ENCODE data around the gene YES1. TPM values are rescaled to one million over a fixed set of nuclear protein-coding genes. Genes with fewer than 3 reads are reported as not detected.
A peak's percentile ranks its signal among the peaks of the same experiment; 100 is the strongest.

Gene YES1
- total and polyA plus RNA-seq, 2 of the 13 experiments (the other 11 are each of a cell fraction or from before 2014, with no cell fraction given) = 17.2 to 70.8 TPM

DNA sequence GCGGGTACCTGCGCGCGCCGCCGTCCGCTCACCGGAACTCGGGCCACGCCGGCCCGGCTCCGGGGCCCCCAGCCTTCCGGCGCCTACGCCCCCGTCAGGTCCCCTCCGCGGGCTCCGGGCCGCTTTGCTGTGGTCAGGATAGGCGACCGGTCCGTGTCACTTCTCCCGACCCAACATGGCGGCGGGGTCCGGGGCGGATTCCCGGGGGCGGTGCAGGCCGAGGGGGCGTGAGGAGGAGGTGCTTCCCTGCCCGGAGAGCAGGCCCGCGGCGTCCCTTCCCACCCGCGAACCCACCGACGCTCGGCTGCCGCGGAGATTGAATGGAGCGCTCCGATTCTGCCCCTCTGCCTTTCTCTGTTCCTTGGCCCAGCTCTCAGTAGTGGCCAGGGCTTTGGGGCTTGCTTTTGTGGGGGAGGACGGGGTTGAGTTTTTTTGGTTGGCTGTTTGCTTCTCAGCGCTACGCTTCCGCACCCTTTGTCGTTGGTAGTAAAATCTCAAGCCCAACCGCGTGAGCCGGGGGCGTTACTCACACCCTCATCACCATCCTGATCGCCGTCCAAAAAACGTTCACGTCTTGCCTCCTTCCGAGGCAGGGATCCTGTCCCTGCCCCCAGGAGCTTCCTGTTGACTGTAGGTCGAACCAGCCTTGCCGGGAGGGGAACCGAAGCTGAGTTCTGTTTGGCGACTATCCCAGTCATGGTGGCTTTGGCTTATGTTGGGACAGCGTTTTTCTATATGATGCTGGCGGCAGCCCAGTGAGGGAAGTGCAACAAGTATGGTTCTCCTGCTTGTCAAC is 532 bp upstream of the YES1 start (continued):
- TF ChIP-seq, protein P1, sequence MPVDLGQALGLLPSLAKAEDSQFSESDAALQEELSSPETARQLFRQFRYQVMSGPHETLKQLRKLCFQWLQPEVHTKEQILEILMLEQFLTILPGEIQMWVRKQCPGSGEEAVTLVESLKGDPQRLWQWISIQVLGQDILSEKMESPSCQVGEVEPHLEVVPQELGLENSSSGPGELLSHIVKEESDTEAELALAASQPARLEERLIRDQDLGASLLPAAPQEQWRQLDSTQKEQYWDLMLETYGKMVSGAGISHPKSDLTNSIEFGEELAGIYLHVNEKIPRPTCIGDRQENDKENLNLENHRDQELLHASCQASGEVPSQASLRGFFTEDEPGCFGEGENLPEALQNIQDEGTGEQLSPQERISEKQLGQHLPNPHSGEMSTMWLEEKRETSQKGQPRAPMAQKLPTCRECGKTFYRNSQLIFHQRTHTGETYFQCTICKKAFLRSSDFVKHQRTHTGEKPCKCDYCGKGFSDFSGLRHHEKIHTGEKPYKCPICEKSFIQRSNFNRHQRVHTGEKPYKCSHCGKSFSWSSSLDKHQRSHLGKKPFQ (CRISPR knock-in tag; IDR thresholded peaks at IDR 0.05; ENCODE audit: insufficient replicate concordance) = peak; percentile 21
- no peak for TF ChIP-seq MZF1 (CRISPR knock-in tag; IDR thresholded peaks at IDR 0.05; ENCODE audit: borderline replicate concordance)
- no peak for TF ChIP-seq POLR2AphosphoS2 (IDR thresholded peaks at IDR 0.05; ENCODE audit: low read depth, low read length)
- no peak; the same call in 1 of the 2 replicates for TF ChIP-seq ZNF337 (CRISPR knock-in tag; IDR thresholded peaks at IDR 0.05; ENCODE audit: borderline replicate concordance, low read depth)
- TF ChIP-seq, protein P2, sequence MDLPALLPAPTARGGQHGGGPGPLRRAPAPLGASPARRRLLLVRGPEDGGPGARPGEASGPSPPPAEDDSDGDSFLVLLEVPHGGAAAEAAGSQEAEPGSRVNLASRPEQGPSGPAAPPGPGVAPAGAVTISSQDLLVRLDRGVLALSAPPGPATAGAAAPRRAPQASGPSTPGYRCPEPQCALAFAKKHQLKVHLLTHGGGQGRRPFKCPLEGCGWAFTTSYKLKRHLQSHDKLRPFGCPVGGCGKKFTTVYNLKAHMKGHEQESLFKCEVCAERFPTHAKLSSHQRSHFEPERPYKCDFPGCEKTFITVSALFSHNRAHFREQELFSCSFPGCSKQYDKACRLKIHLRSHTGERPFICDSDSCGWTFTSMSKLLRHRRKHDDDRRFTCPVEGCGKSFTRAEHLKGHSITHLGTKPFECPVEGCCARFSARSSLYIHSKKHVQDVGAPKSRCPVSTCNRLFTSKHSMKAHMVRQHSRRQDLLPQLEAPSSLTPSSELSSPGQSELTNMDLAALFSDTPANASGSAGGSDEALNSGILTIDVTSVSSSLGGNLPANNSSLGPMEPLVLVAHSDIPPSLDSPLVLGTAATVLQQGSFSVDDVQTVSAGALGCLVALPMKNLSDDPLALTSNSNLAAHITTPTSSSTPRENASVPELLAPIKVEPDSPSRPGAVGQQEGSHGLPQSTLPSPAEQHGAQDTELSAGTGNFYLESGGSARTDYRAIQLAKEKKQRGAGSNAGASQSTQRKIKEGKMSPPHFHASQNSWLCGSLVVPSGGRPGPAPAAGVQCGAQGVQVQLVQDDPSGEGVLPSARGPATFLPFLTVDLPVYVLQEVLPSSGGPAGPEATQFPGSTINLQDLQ (CRISPR knock-in tag; IDR thresholded peaks at IDR 0.05) = no peak
- TF ChIP-seq, protein P3, sequence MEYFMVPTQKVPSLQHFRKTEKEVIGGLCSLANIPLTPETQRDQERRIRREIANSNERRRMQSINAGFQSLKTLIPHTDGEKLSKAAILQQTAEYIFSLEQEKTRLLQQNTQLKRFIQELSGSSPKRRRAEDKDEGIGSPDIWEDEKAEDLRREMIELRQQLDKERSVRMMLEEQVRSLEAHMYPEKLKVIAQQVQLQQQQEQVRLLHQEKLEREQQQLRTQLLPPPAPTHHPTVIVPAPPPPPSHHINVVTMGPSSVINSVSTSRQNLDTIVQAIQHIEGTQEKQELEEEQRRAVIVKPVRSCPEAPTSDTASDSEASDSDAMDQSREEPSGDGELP (IDR thresholded peaks at IDR 0.05; ENCODE audit: borderline replicate concordance, low read depth) = no peak; the same call in 1 of the 2 replicates
- TF ChIP-seq NCOA5 (CRISPR knock-in tag; IDR thresholded peaks at IDR 0.05) = no peak
- no peak; the same call in 1 of the 2 replicates for TF ChIP-seq TGIF2 (CRISPR knock-in tag; IDR thresholded peaks at IDR 0.05)
- no peak; the same call in 1 of the 2 replicates for TF ChIP-seq CBX5 (CRISPR knock-in tag; IDR thresholded peaks at IDR 0.05; ENCODE audit: borderline replicate concordance)
- TF ChIP-seq KLF11 (CRISPR knock-in tag; IDR thresholded peaks at IDR 0.05) = no peak
- TF ChIP-seq, protein P4, sequence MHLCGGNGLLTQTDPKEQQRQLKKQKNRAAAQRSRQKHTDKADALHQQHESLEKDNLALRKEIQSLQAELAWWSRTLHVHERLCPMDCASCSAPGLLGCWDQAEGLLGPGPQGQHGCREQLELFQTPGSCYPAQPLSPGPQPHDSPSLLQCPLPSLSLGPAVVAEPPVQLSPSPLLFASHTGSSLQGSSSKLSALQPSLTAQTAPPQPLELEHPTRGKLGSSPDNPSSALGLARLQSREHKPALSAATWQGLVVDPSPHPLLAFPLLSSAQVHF (CRISPR knock-in tag; IDR thresholded peaks at IDR 0.05) = no peak
- TF ChIP-seq RARA (CRISPR knock-in tag; IDR thresholded peaks at IDR 0.05) = no peak
- peak; percentile 66; the same call in 1 of the 2 replicates for TF ChIP-seq KDM2A (CRISPR knock-in tag; IDR thresholded peaks at IDR 0.05; ENCODE audit: borderline replicate concordance, low read depth)
- TF ChIP-seq NFKB2 (CRISPR knock-in tag; IDR thresholded peaks at IDR 0.05; ENCODE audit: borderline replicate concordance) = 0 out of 2 replicates have a peak, but pooled peaks have one; percentile 67
- no peak for TF ChIP-seq PAWR (CRISPR knock-in tag; IDR thresholded peaks at IDR 0.05; ENCODE audit: borderline replicate concordance)
- no peak for TF ChIP-seq SMAD1 (CRISPR knock-in tag; IDR thresholded peaks at IDR 0.05; ENCODE audit: borderline replicate concordance, low read depth)
- TF ChIP-seq DNMT3B (CRISPR knock-in tag; conservative IDR thresholded peaks at IDR 0.05) = no peak
- TF ChIP-seq ZNF644 (CRISPR knock-in tag; IDR thresholded peaks at IDR 0.05; ENCODE audit: low read depth) = no peak
- peak; percentile 88 for TF ChIP-seq GABPA (IDR thresholded peaks at IDR 0.05; ENCODE audit: low read depth, low read length)
- peak; percentile 85 for TF ChIP-seq GABPA (CRISPR knock-in tag; IDR thresholded peaks at IDR 0.05; ENCODE audit: low read depth)
- no peak for TF ChIP-seq ZNF557 (CRISPR knock-in tag; IDR thresholded peaks at IDR 0.05)
- peak; percentile 39; the same call in 1 of the 2 replicates for TF ChIP-seq ARNT2 (CRISPR knock-in tag; IDR thresholded peaks at IDR 0.05; ENCODE audit: low read depth)
- no peak for TF ChIP-seq WIZ (CRISPR knock-in tag; IDR thresholded peaks at IDR 0.05)

Data from HepG2 (cell line).